K562 (cell line): ENCODE data around the gene RERE. TPM values are rescaled to one million over a fixed set of nuclear protein-coding genes. Genes with fewer than 3 reads are reported as not detected.

Experiments used
- DNMT1 ChIP-seq: fragments of 450-650 bp; IDR thresholded peaks from 2 replicates; pipeline ENCODE4 v1.6.1; 2016; ENCODE audit warnings: antibody characterized with exemption, mild to moderate bottlenecking
- ETV5 ChIP-seq: sonication (generic); formaldehyde crosslinking; IDR thresholded peaks from 2 replicates; pipeline ENCODE4 v1.4.0; 2020; ENCODE audit warnings: low read depth, mild to moderate bottlenecking, missing genetic modification reagents
- MNT ChIP-seq, 2 experiments: fragments of 450-650 bp; conservative IDR thresholded peaks; 2 replicates each; pipeline ENCODE4 v1.6.1; 2017; ENCODE audit warnings: mild to moderate bottlenecking in 2 of 2, moderate library complexity in 2 of 2
- ZFX ChIP-seq: sonication (generic); formaldehyde crosslinking; IDR thresholded peaks from 2 replicates; pipeline ENCODE4 v1.8.0; 2022; ENCODE audit warnings: mild to moderate bottlenecking, missing genetic modification reagents, moderate library complexity
- ZNF507 ChIP-seq: conservative IDR thresholded peaks from 2 replicates; pipeline ENCODE4 v1.6.1; 2017; ENCODE audit warnings: missing genetic modification characterization, missing compliant biosample characterization
- polyA plus RNA-seq, 8 experiments: library from polyadenylated mRNA; depleted of rRNA in 4 of 8; stranded (reverse) in 5 of 8; unstranded in 3 of 8; fragments of >200 nt; fragmentation: Nextera tagmentation in 2 of 8; fragmentation: Illumina TruSeq in 1 of 8; extraction: Ambion mirVana in 2 of 8; extraction: Trizol in 1 of 8; gene quantifications; 2 replicates each; pipeline versions ENCODE4 v1.2.1 to v1.2.3, GENCODE V29; 2011 to 2014; ENCODE audit warnings: inconsistent platforms in 1 of 8, missing spikeins in 1 of 8
- total RNA-seq, 7 experiments: library from RNA; depleted of rRNA in 6 of 7; stranded (reverse); fragments of >200 nt in 6 of 7; fragmentation: Illumina TruSeq in 2 of 7; extraction: Trizol in 2 of 7; gene quantifications; 2 replicates each; pipeline versions ENCODE4 v1.2.1 to v1.2.3, GENCODE V29; 2011 to 2021; ENCODE audit warnings: low replicate concordance in 1 of 7
- TF ChIP-seq, protein P1 (sequence below): fragments of 450-650 bp; formaldehyde crosslinking; IDR thresholded peaks from 2 replicates; pipeline ENCODE4 v1.4.0; 2022; ENCODE audit warnings: missing genetic modification characterization
- TF ChIP-seq, protein P2 (sequence below): sonication (generic); formaldehyde crosslinking; IDR thresholded peaks from 2 replicates; pipeline ENCODE4 v1.8.1; 2023; ENCODE audit warnings: mild to moderate bottlenecking, missing genetic modification reagents

RERE gene
- total and polyA plus RNA-seq, 9 of the 15 experiments (the other 6 are each of a cell fraction or from before 2014, with no cell fraction given): 3.0 to 51.5 (median 13.4) TPM

DNA sequence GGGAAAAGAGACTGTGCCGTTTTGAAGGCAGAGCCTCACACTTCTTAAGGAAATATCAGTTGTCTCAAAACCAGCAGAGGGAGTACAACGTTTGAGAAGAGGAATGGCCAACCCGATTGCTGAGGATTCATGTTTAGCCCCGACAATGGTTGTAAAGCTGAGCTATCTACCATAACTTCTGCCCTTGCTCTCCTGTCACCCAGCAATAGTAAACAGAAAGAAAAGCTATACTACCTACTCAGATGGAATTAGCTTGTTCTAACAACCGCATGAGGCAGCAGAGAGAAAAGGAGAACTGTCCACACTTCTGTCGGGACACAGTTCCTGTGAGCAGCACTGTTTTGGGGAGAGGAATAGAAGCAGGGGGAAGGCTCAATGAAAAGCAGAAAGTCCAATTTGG lies 408.3 kb downstream of the RERE start (continued):
- no peak for TF ChIP-seq DNMT1
- TF ChIP-seq MNT (conservative IDR thresholded peaks at IDR 0.05): 0 out of 4 replicates have a peak, but pooled peaks of 1 of the 2 experiments have one; percentile 27
- no peak for TF ChIP-seq ZFX (CRISPR knock-in tag)
- TF ChIP-seq, protein P1, sequence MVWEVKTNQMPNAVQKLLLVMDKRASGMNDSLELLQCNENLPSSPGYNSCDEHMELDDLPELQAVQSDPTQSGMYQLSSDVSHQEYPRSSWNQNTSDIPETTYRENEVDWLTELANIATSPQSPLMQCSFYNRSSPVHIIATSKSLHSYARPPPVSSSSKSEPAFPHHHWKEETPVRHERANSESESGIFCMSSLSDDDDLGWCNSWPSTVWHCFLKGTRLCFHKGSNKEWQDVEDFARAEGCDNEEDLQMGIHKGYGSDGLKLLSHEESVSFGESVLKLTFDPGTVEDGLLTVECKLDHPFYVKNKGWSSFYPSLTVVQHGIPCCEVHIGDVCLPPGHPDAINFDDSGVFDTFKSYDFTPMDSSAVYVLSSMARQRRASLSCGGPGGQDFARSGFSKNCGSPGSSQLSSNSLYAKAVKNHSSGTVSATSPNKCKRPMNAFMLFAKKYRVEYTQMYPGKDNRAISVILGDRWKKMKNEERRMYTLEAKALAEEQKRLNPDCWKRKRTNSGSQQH (CRISPR knock-in tag): no peak
- TF ChIP-seq, protein P2, sequence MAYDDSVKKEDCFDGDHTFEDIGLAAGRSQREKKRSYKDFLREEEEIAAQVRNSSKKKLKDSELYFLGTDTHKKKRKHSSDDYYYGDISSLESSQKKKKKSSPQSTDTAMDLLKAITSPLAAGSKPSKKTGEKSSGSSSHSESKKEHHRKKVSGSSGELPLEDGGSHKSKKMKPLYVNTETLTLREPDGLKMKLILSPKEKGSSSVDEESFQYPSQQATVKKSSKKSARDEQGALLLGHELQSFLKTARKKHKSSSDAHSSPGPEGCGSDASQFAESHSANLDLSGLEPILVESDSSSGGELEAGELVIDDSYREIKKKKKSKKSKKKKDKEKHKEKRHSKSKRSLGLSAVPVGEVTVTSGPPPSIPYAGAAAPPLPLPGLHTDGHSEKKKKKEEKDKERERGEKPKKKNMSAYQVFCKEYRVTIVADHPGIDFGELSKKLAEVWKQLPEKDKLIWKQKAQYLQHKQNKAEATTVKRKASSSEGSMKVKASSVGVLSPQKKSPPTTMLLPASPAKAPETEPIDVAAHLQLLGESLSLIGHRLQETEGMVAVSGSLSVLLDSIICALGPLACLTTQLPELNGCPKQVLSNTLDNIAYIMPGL (CRISPR knock-in tag): no peak
- TF ChIP-seq ETV5 (CRISPR knock-in tag): no peak
- no peak for TF ChIP-seq ZNF507 (tag)
